HG03520 (cell line): ENCODE data around the gene TECR.
"Not testable (repeated sequence)": the region's sequence is repeated elsewhere in the genome, so short reads cannot be mapped to it uniquely, and the experiment has no call there.

ENCODE experiments used
- ATAC-seq: cut with Tn5 transposase; IDR thresholded peaks from one replicate; pipeline ENCODE4 v1.9.1; 2021; ENCODE audit warnings: mild to moderate bottlenecking, moderate library complexity; ENCODE audit not compliant: unreplicated experiment

The TECR gene

DNA sequence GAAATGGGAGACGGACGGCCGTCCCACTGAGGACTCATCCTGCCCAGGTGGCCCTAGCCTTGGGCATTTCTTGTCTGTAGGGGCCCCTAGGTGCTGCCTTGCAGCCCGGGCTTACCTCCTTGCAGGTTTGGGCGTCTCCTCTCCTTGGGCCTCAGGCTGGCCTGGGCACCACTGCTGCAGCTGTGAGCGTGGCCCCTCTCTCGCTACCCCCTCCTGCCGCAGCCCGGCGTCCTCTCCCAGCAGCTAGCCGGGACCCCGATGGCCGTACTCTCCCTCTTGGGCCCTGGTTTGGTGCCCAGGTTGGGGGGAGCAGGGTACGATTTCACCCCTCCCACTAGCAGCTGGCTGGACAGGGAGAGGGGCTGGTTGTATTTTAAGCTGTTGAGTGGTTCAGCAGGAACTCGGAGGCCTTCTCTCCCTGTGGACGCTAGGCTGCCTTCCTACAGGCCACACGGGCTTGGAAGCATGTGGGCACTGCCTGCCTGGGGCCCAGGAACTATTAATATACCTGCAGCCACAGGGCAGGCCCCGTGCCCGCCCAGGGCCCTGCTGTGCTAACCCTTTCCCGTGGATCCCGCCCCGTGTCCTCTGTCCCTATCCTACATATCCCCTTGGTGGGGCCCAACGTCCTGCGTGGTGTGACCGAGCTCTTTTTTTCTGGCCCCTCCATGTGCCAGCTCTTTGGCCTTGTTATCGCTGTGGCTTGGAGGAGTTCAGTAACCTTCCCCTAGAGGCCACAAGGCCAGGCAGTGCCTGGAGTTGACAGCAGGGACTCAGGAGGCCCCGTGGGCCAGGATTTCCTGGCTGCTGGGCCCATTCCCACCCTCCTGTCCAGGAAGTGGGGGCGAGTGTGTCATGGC is 30.8 kb downstream of the TECR start:
- ATAC-seq: no peak

- ATAC-seq: no peak
These were observed 31.3 kb downstream of the TECR start for GRCh38 chr19:14560776-14561108.

- ATAC-seq: no peak
These were observed 31.9 kb downstream of the TECR start for GRCh38 chr19:14561249-14561648.

GRCh38 chr19:14561847-14562351 is 32.5 kb downstream of the TECR start:
- no peak for ATAC-seq

DNA sequence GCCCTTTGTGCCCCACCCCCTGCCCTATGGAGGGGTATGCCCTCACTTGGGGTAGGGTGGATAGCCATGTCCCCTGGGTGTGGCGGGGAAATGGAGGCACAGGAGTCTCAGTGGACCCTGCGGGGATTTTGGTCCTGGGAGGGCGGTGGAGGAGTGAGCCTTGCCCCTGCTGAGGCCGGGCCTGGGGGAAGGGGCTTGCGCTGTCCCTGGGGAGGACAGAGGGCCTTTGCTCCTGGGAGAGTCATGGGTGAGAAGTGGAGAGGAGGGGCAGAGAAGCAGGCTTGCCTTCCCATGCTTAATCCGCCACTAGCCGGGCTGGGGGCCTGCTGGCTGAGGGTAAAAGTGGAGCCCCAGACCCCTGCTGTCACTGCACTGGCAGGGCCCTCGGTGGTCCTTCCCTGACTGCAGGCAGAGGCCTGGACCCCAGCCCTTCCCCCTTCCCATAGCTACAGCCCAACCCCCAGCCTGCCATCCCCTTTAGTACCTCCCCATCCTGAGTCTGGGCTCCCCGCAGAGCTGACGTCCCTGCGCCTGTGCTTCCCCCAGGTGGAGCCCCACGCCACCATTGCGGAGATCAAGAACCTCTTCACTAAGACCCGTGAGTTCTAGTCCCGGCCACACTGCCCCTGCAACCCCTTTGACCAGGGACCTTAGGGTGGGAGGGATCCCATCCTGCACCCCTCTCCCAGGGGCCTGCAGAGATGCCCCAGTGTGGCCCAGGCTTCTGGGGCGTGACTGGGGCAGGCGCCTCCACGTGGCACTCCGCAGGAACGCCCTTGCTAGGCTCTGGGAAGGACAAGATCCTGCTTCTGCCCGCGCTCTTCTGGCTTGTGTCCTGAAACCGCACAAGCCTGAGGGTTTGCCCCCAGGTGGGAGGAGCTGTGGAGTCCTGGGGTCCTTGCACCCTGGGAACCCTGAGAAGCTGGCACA is 33.5 kb downstream of the TECR start:
- ATAC-seq: no peak

- no peak for ATAC-seq
These were observed 34.2 kb downstream of the TECR start for GRCh38 chr19:14563590-14563926.

- ATAC-seq: no peak
These were observed 34.7 kb downstream of the TECR start for GRCh38 chr19:14563989-14564651.

DNA sequence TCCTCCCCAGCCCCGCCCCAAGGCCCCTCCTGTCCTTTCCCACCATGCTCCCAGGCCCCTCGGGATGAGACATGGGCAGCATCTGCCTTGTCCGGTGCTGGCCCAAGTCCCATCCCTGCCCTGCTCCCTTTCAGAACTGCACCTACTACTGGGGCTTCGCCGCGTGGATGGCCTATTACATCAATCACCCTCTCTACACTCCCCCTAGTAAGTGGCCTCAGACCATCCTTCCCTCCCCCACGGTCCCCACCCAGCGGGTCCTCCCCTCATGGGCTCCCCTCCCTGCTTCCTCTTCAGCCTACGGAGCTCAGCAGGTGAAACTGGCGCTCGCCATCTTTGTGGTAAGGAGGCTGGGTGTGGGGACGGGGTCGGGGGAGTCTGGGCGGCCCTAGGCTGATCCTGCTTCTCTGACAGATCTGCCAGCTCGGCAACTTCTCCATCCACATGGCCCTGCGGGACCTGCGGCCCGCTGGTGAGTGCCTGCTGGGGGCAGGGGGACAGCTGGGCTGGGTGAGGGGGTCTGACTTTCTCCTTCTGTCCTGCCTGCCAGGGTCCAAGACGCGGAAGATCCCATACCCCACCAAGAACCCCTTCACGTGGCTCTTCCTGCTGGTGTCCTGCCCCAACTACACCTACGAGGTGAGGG is 35.4 kb downstream of the TECR start:
- not testable (repeated sequence) for ATAC-seq

- ATAC-seq: no peak
These were observed 35.9 kb downstream of the TECR start for GRCh38 chr19:14565298-14565679.

- ATAC-seq: no peak
These were observed 36.6 kb downstream of the TECR start for GRCh38 chr19:14565765-14566711.

DNA sequence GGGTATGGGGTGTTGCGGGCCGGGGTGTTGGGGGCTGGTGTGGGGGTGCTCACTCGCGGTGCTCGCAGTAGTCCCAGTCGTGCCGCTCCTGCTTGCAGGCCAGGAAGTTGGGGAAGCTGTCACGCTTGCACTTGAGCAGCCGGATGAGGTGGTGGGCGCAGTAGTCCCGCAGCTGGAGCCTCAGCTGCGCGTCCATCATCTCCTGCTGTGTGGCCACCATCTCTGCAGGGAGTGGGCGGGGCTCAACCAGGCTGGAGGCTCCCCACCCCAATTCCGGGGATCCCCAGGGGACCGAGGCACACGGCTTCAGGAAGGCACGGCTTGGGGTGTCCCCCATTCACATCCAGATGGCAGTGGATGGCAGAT is 37.3 kb downstream of the TECR start:
- no peak for ATAC-seq

GRCh38 chr19:14567079-14567478 is 37.7 kb downstream of the TECR start:
- no peak for ATAC-seq

GRCh38 chr19:14570864-14571527 is 41.6 kb downstream of the TECR start:
- no peak for ATAC-seq

- peak; percentile 65 for ATAC-seq
These were observed 42.5 kb downstream of the TECR start, which contains the start of gene NDUFB7 for GRCh38 chr19:14571695-14572490. NDUFB7 (minus strand) TSS chr19:14572066; CDS start chr19:14572000, 66 bp downstream.

- no peak for ATAC-seq
These were observed 46.1 kb downstream of the TECR start for GRCh38 chr19:14575428-14575980.

DNA sequence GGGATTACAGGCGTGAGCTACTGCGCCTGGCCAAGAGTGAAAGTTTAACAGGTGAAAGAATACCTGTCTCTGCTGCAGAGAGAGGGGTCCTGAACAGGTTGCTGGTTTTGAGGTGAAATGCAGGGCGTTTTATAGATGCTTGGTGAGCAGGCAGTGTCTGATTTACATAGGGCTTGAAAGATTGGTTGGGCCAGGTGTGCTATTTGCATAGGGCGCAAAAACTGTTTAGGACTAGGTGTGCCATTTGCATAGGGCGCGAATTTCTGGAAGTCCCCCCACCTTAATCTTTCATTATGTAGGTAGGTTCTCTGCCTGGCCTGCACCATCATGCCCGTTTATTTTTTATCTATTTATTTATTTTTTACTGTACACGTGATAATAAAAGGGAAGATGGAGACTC is 47.0 kb downstream of the TECR start:
- ATAC-seq: no peak

GRCh38 chr19:14577264-14577663 is 47.9 kb downstream of the TECR start:
- ATAC-seq: no peak

- ATAC-seq: no peak
These were observed 48.6 kb downstream of the TECR start for GRCh38 chr19:14577885-14578427.
